ENCODE data around the gene LVRN.

DNA sequence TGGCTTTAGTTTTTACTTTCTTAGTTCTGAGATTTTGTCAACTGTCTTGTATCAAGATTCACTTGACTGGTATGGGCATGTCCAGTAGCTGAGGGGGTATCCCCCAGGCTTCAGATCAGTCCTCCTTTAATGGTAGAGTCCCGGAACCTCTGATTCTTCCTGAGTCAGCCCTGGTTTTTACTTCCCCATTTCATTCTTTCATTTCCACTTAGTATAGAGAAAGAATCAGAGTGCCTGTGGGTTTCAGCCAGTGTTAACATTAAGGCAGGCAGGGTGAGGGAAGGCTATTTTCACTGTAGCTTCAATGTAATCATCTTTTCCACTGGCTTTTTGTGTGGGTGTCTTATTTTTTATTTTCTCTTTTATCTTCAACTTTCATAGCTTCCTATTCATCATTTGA, 114.2 kb downstream of the LVRN start:
- TF ChIP-seq EP300 (IDR thresholded peaks at IDR 0.05) (no peak), POLR2A (IDR thresholded peaks at IDR 0.05) (no peak), CTCF (IDR thresholded peaks at IDR 0.05) (no peak)
